ENCODE results near the gene FAM222B.

GRCh38 chr17:28867276-28867675, 24.7 kb upstream of the FAM222B start:
- TF ChIP-seq, protein P1, sequence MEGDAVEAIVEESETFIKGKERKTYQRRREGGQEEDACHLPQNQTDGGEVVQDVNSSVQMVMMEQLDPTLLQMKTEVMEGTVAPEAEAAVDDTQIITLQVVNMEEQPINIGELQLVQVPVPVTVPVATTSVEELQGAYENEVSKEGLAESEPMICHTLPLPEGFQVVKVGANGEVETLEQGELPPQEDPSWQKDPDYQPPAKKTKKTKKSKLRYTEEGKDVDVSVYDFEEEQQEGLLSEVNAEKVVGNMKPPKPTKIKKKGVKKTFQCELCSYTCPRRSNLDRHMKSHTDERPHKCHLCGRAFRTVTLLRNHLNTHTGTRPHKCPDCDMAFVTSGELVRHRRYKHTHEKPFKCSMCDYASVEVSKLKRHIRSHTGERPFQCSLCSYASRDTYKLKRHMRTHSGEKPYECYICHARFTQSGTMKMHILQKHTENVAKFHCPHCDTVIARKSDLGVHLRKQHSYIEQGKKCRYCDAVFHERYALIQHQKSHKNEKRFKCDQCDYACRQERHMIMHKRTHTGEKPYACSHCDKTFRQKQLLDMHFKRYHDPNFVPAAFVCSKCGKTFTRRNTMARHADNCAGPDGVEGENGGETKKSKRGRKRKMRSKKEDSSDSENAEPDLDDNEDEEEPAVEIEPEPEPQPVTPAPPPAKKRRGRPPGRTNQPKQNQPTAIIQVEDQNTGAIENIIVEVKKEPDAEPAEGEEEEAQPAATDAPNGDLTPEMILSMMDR (IDR thresholded peaks at IDR 0.05; ENCODE audit: poor library complexity, severe bottlenecking), result no peak
- TF ChIP-seq POLR2AphosphoS5 (IDR thresholded peaks at IDR 0.05) (no peak), EP300 (conservative IDR thresholded peaks at IDR 0.05; ENCODE audit: poor library complexity, severe bottlenecking) (no peak)
- TF ChIP-seq, protein P2, sequence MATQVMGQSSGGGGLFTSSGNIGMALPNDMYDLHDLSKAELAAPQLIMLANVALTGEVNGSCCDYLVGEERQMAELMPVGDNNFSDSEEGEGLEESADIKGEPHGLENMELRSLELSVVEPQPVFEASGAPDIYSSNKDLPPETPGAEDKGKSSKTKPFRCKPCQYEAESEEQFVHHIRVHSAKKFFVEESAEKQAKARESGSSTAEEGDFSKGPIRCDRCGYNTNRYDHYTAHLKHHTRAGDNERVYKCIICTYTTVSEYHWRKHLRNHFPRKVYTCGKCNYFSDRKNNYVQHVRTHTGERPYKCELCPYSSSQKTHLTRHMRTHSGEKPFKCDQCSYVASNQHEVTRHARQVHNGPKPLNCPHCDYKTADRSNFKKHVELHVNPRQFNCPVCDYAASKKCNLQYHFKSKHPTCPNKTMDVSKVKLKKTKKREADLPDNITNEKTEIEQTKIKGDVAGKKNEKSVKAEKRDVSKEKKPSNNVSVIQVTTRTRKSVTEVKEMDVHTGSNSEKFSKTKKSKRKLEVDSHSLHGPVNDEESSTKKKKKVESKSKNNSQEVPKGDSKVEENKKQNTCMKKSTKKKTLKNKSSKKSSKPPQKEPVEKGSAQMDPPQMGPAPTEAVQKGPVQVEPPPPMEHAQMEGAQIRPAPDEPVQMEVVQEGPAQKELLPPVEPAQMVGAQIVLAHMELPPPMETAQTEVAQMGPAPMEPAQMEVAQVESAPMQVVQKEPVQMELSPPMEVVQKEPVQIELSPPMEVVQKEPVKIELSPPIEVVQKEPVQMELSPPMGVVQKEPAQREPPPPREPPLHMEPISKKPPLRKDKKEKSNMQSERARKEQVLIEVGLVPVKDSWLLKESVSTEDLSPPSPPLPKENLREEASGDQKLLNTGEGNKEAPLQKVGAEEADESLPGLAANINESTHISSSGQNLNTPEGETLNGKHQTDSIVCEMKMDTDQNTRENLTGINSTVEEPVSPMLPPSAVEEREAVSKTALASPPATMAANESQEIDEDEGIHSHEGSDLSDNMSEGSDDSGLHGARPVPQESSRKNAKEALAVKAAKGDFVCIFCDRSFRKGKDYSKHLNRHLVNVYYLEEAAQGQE (IDR thresholded peaks at IDR 0.05; ENCODE audit: borderline replicate concordance), result no peak
